Measurements from ENCODE around the gene TAS2R3. TPM values are rescaled to one million over a fixed set of nuclear protein-coding genes. Genes with fewer than 3 reads are reported as not detected.

The TAS2R3 gene
- total and polyA plus RNA-seq, 2 of the 13 experiments (the other 11 are each of a cell fraction or from before 2014, with no cell fraction given) = 0.74 to 1.1 TPM

GRCh38 chr7:141785706-141786552 lies 22.0 kb downstream of the TAS2R3 start (continued):
- no peak for TF ChIP-seq SKIL (CRISPR knock-in tag; IDR thresholded peaks at IDR 0.05; ENCODE audit: borderline replicate concordance)
- peak; percentile 39; the same call in 1 of the 2 replicates for TF ChIP-seq SMC3 (IDR thresholded peaks at IDR 0.05; ENCODE audit: low read length)
- no peak for TF ChIP-seq ISL2 (CRISPR knock-in tag; IDR thresholded peaks at IDR 0.05)
- no peak for TF ChIP-seq MLXIP (CRISPR knock-in tag; IDR thresholded peaks at IDR 0.05; ENCODE audit: borderline replicate concordance)
- TF ChIP-seq ZSCAN22 (CRISPR knock-in tag; IDR thresholded peaks at IDR 0.05) = no peak

- H4K20me1 ChIP-seq (ENCODE audit: insufficient read depth, low read length) = peaks cover 9% of the 10 kb centered on the region; the same call in 1 of the 2 replicates
- FAIRE-seq (no peak), ATAC-seq (no peak), DNase-seq (ENCODE audit: low spot score) (no peak)
- H3K36me3 ChIP-seq (replicated peaks in 1 of 2; ENCODE audit: control insufficient read depth in 1 of 2, insufficient read depth in 2 of 2, low read length in 2 of 2) = peaks cover 2 to 23% of the 10 kb centered on the region in 2 experiments; a peak in 3 of 5 replicates
- no peak overlapping the region for H3K27ac ChIP-seq (ENCODE audit: extremely low read length, insufficient read depth, low read length)
- WGBS (ENCODE audit: low lambda C conversion rate) = 94% methylated on average over 2 of the region's 2 CpGs
- TF ChIP-seq GRHL1 (CRISPR knock-in tag; conservative IDR thresholded peaks at IDR 0.05) (no peak), HNRNPLL (IDR thresholded peaks at IDR 0.05; ENCODE audit: low read depth, low read length, poor library complexity, severe bottlenecking) (no peak), ZNF136 (CRISPR knock-in tag; IDR thresholded peaks at IDR 0.05; ENCODE audit: low read depth) (no peak), ZNF772 (CRISPR knock-in tag; IDR thresholded peaks at IDR 0.05) (no peak), ZMAT5 (CRISPR knock-in tag; IDR thresholded peaks at IDR 0.05; ENCODE audit: borderline replicate concordance, low read depth) (no peak), ZNF367 (CRISPR knock-in tag; IDR thresholded peaks at IDR 0.05; ENCODE audit: borderline replicate concordance) (no peak)
- H3K4me1 ChIP-seq (ENCODE audit: insufficient read depth, low read length) = no peaks in the 10 kb centered on the region
- CTCF ChIA-PET (ENCODE audit: low intra/inter-chr PET ratio, low total read pairs) = no interaction called here
- no peak overlapping the region for H3K4me2 ChIP-seq (ENCODE audit: low read depth, low read length)
- H3K79me2 ChIP-seq (ENCODE audit: insufficient read depth, low read length) = no peaks in the 10 kb centered on the region
- H3K9me3 ChIP-seq (ENCODE audit: low read length) = no peaks in the 10 kb centered on the region
- H3K9ac ChIP-seq (ENCODE audit: insufficient read depth, low read depth, low read length) = no peak overlapping the region
- no peaks in the 10 kb centered on the region for H3K27me3 ChIP-seq (ENCODE audit: control insufficient read depth in 1 of 2, insufficient read depth in 2 of 2, low read length in 2 of 2)
- no TSS peak for BruUV-seq (replicated peaks)
- intact Hi-C loops (cut with micrococcal nuclease; ENCODE audit: unreplicated experiment) (no loop called here), in situ Hi-C loops (cut with HindIII; ENCODE audit: extremely low pct_ligation_motif_present, low pct_unique_long_range_greater_than_20kb) (no loop called here)
- no peak overlapping the region for H3K4me3 ChIP-seq (replicated peaks in 1 of 3; ENCODE audit: insufficient read depth in 1 of 3, low read depth in 2 of 3, low read length in 3 of 3)
- no peak overlapping the region for H2AFZ ChIP-seq (ENCODE audit: low read length)
- POLR2A ChIA-PET = no interaction called here
Observed at GRCh38 chr7:141788296-141788695, 24.4 kb downstream of the TAS2R3 start.
